Stimulated activated CD8-positive, alpha-beta memory T cell treated with anti-CD3 and anti-CD28 coated beads, Interleukin-15, amount 100 ng/mL, for 1 hour (primary cell): ENCODE results near the gene CLCC1.

Experiments used
- DNase-seq: peaks from one replicate; pipeline ENCODE4 v3.0.0-alpha.2; 2020; ENCODE audit warnings: low read depth

Gene CLCC1

GRCh38 chr1:108916788-108917187, 46.5 kb downstream of the CLCC1 start:
- DNase-seq: no peak
